ENCODE data around the gene BCAP31. TPM values are rescaled to one million over a fixed set of nuclear protein-coding genes. Genes with fewer than 3 reads are reported as not detected.

BCAP31 gene
- total RNA-seq, 1 experiment from 2014 or later: 138 TPM

DNA sequence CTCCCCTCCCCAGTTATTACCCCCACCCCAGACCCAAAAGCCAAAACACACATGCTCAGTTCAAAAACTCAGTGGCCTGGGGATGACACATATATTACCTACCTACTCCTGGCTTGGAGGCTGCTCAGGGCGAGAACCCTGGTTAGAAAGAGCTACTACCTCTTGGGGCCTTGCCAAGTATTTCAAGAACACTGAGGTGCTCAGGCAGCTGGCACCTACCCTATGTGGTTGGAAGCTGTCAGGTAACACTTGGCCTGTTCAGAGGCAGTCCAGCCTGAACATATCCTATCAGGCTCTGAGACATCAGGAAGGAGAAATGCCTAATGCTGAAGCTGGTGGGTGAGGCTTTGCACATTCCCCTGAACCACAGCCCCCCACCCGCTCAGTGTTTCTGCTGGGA lies 4.9 kb downstream of the BCAP31 start:
- peaks cover 0 to 8% of the 10 kb centered on the region in 2 experiments; a peak in 2 of 4 replicates for H3K4me1 Mint-ChIP-seq
- Histone ChIP-seq H2AK5ac (ENCODE audit: insufficient read length, low read length) (no peak overlapping the region), H3T11ph (ENCODE audit: low read length) (no peak overlapping the region)

More for the DNA sequence above, 4.9 kb downstream of the BCAP31 start:
- peaks cover 40 to 77% (median 69%) of the 10 kb centered on the region in 3 experiments for H3K36me3 Mint-ChIP-seq (ENCODE audit: insufficient read depth in 1 of 3, low read depth in 3 of 3)
- no peak overlapping the region for H3K4me2 ChIP-seq (ENCODE audit: insufficient read depth, insufficient read length, low read length)
- H2BK5ac ChIP-seq (ENCODE audit: insufficient read length, low read length): no peak overlapping the region
- no peak overlapping the region for H3K14ac ChIP-seq (ENCODE audit: insufficient read depth, low read length)
- DNase-seq: no peak
- no peak overlapping the region for H3K18ac ChIP-seq (ENCODE audit: insufficient read length, low read depth, low read length)
- H3K4ac ChIP-seq (ENCODE audit: low read depth, low read length): no peak overlapping the region
- H3K79me2 ChIP-seq (ENCODE audit: insufficient read depth, low read length): peaks cover 10% of the 10 kb centered on the region; the same call in 1 of the 2 replicates
- H3K9ac ChIP-seq (ENCODE audit: extremely low read depth, insufficient read length, low read length): no peak overlapping the region
- no peaks in the 10 kb centered on the region for H3K79me1 ChIP-seq (ENCODE audit: insufficient read depth, low read depth, low read length, poor library complexity, severe bottlenecking)
- H3K23me2 ChIP-seq (ENCODE audit: insufficient read length, low read depth, low read length, poor library complexity, severe bottlenecking): peaks cover 4% of the 10 kb centered on the region
- H2AFZ ChIP-seq (ENCODE audit: low read length): no peak overlapping the region
- H4K91ac ChIP-seq (ENCODE audit: insufficient read length, low read depth, low read length): no peak overlapping the region
- no peak for TF ChIP-seq CTCF (conservative IDR thresholded peaks at IDR 0.05)
- H2BK20ac ChIP-seq (ENCODE audit: low read depth, low read length, poor library complexity, severe bottlenecking): no peak overlapping the region
- H3K23ac ChIP-seq (ENCODE audit: insufficient read length, low read depth, low read length): no peak overlapping the region
- peaks cover 65 to 69% of the 10 kb centered on the region in 2 experiments for H3K9me3 Mint-ChIP-seq
- H4K8ac ChIP-seq (replicated peaks; ENCODE audit: insufficient read length, low read depth, low read length): no peak overlapping the region
- no peak overlapping the region for H2BK15ac ChIP-seq (ENCODE audit: low read depth, low read length)
- no peaks in the 10 kb centered on the region for H3K27me3 Mint-ChIP-seq (ENCODE audit: low read depth)
- WGBS (ENCODE audit: extremely low coverage, insufficient read length, low lambda C conversion rate): no CpG with 5 or more reads among the region's 2 CpGs
- H4K5ac ChIP-seq (ENCODE audit: insufficient read length, low read depth, low read length): no peak overlapping the region
- no peak overlapping the region for H3K56ac ChIP-seq (ENCODE audit: insufficient read length, low read depth, low read length)
- H3K27me3 ChIP-seq (ENCODE audit: insufficient read depth, low read length): no peaks in the 10 kb centered on the region
- H3K4me3 Mint-ChIP-seq: no peak overlapping the region
- H4K20me1 ChIP-seq (ENCODE audit: control insufficient read depth, insufficient read depth, insufficient read length): no peaks in the 10 kb centered on the region
- H2BK120ac ChIP-seq (ENCODE audit: low read depth, low read length, poor library complexity, severe bottlenecking): no peak overlapping the region
- no peaks in the 10 kb centered on the region for H3K4me1 ChIP-seq (ENCODE audit: insufficient read depth, low read length)
- H2BK12ac ChIP-seq (ENCODE audit: insufficient read length, low read depth, low read length): no peak overlapping the region
- H3K27ac ChIP-seq (ENCODE audit: insufficient read length, low read depth, low read length): no peak overlapping the region
- H3K9me3 ChIP-seq (ENCODE audit: control insufficient read depth, low read depth, low read length): peaks cover 42% of the 10 kb centered on the region
- no peak overlapping the region for H3K27ac Mint-ChIP-seq
